ENCODE data around the gene ATP8B3.

The ATP8B3 gene

GRCh38 chr19:1744822-1745563 is 67.1 kb downstream of the ATP8B3 start:
- DNase-seq (ENCODE audit: low read depth in 2 of 2), result no peak

GRCh38 chr19:1744133-1744665 is 67.9 kb downstream of the ATP8B3 start:
- no peak for DNase-seq (ENCODE audit: low read depth in 2 of 2)

GRCh38 chr19:1742989-1743696 is 68.9 kb downstream of the ATP8B3 start:
- DNase-seq (ENCODE audit: low read depth in 2 of 2), result no peak

- no peak for DNase-seq (ENCODE audit: low read depth in 2 of 2)
Measured at GRCh38 chr19:1739960-1740629, 72.0 kb downstream of the ATP8B3 start.

- no peak for DNase-seq (ENCODE audit: low read depth in 2 of 2)
Measured at GRCh38 chr19:1736927-1737326, 75.1 kb downstream of the ATP8B3 start.

- no peak for DNase-seq (ENCODE audit: low read depth in 2 of 2)
Measured at GRCh38 chr19:1736280-1736679, 75.8 kb downstream of the ATP8B3 start.

- no peak for DNase-seq (ENCODE audit: low read depth in 2 of 2)
Measured at GRCh38 chr19:1734321-1734966, 77.6 kb downstream of the ATP8B3 start.
